T-helper 1 cell treated with Interleukin-12 subunit alpha and Interleukin-12 subunit beta and Interleukin-4 antibody, amounts not matched to agents 30 ng/mL and 1 ng/mL, for 36 hours (primary cell): ENCODE measurements around the gene TCN1. TPM values are rescaled to one million over a fixed set of nuclear protein-coding genes. Genes with fewer than 3 reads are reported as not detected.
"Not testable (repeated sequence)": the region's sequence is repeated elsewhere in the genome, so short reads cannot be mapped to it uniquely, and the experiment has no call there.

Experiments used
- intact Hi-C: fragments of 100-400 bp; cut with micrococcal nuclease; formaldehyde crosslinking; loops from one replicate; pipeline ENCODE4 v1.15.1; 2024
- total RNA-seq: library from RNA; stranded (reverse); gene quantifications from 2 replicates; pipeline ENCODE4 v1.2.3, GENCODE V29; 2022

The TCN1 gene
- total RNA-seq, 1 donor from 2014 or later = not detected

DNA sequence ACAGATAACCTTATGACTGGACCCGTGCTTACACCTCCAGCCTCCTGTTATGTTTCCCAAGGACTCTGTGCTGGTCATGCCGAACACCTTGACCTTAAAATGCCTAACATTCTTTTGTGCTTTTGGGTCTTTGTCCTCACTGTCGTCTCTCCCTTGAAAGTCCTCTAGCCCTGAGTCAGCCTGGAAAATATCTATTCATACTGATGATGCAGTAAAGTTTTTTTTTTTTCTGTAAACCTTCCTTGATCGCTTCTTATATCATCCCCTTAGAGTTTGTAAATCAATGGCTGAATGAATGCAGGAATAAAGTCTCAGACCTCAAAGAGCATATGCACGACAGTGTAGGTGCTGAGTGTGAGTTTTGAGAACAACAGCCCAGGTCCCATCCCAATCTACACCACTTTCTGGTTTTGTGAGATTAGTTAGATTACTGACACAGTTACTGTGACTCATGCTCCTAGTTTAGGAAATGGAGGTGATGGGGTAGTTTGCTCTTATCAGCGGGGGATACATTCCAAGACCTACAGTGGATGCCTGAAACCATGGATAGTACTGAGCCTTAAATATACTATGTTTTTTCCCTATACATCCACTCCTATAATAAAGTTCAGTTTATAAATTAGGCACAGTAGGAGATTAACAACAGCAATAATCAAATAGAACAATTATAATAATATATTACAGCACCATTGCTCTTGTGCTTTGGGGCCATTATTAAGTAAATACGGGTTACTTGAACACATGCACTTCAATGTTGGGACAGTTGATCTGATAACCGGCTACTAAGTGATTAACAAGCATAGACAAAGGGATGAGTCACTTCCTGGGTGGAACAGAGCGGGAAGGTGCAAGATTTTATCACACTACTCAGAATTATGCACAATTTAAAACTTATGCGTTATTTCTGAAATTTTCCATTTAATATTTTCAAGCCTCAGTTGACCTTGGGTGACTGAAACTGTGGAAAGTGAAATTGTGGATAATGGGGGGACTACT lies 8.6 kb downstream of the TCN1 start:
- intact Hi-C loops = no loop called here

DNA sequence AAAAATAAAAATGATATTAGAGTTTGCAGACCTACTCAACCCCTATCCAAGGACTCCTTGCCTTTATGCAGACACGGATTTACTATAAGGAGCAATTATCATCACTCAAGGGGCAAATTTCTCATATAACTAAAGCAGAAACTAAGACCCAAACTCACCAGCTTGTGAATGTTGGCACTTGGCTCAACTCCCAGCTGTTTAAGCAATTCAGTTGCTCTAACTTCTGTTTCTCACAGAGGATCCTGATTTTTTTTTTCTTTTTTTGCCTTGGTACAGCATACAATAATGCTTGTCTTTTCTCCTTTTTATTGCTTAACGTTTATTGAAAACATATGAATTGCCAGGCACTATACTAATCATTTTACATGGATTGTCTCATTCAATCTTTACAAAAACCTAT lies 11.4 kb downstream of the TCN1 start:
- intact Hi-C loops = no loop called here

DNA sequence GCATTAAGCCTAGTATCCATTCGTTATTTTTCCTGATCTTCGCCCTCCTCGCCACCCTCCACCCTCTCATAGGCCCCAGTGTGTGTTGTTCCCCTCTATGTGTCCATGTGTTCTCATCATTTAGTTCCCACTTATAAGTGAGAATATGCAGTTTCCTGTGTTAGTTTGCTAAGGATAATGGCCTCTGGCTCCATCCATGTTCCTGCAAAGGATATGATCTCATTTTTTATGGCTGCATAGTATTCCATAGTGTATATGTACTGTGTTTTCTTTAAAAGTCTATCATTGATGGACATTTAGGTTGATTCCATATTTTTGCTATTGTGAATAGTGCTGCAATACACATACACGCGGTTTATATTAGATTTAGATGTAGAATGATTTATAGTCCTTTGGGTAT lies 14.9 kb downstream of the TCN1 start:
- intact Hi-C loops = not testable (repeated sequence)

DNA sequence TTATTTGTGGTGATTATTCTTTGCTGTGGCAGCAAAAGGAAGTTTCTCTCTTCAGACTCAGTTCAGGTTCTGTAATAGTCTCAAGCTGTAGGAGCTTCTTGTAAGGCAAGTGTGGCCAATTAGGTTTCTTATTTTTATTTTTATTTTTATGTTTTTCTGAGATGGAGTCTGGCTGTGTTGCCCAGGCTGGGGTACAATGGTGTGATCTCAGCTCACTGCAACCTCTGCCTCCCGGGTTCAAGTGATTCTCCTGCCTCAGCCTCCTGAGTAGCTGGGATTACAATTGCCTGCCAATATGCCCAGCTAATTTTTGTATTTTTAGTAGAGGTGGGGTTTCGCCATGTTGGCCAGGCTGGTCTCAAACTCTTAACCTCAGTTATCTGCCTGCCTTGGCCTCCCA lies 16.7 kb downstream of the TCN1 start:
- intact Hi-C loops = not testable (repeated sequence)

DNA sequence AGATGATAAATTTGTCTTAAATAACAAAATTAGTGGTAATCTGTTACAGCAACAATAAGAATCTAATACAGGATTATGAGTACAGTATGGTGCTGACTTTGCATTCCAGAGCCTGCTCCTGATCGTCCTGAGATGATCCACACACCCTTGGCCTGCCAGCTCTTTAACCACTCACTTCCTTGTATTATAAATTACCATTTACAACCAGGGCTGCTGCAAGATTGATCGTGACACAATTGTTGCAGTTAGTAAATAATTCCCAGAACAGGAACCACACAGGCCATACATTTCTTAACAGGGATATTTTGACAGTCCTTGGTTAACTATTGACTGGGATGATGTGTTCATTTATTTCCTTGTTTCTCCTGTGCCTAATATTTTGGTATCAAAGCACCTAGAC lies 17.2 kb downstream of the TCN1 start:
- intact Hi-C loops = no loop called here

DNA sequence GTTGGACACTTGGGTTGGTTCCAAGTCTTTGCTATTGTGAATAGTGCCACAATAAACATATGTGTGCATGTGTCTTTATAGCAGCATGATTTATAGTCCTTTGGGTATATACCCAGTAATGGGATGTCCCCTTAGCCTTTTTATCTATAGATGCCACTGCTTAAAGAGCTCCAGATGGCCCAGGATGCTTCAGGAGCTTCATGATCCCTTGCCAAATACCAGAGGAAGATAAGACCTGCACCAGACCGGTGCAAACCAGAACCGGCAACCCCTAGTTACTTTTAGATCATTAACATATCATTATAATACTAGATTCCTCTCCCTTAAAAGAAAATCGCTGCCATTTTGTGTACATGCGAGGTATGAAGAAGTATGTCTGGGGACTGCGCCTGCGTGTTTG lies 17.8 kb downstream of the TCN1 start:
- intact Hi-C loops = not testable (repeated sequence)

DNA sequence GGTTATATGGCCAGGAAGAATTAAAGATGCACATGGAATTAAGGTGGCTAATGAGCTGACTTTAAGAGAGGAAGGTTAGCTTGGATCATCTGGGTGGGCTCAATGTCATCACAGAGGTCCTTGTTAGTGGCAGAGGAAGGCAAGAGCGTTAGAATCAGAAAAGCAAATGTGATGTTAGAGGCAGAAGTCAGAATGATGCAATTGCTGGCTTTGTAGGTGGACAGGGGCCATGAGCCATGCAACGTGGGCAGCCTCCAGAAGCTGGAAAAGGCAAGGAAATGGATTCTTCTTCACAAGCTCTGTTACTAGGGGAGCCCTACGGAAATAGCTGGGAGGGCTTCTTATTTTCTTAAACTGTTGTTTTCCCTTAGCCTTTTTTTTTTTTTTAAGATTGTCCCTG lies 18.7 kb downstream of the TCN1 start:
- intact Hi-C loops = no loop called here

DNA sequence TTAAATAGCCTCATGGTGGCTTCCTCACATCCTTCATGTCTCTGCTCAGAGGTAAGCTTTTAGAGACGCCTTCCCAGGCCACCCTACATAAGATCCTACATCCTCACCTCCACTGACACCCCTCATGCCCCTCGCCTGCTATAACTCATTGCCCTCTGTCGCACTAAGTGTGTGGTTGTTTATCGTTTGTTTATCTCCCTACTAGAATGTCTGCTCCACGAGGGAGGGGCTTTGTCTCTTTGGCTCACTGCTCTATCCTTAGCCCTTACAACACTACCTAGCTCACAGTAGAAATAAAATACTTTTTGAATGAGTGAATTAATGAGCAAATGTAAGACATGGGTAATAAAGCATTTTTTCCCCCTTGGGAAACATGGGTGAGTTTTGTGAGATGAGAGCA lies 19.7 kb downstream of the TCN1 start:
- intact Hi-C loops = no loop called here

DNA sequence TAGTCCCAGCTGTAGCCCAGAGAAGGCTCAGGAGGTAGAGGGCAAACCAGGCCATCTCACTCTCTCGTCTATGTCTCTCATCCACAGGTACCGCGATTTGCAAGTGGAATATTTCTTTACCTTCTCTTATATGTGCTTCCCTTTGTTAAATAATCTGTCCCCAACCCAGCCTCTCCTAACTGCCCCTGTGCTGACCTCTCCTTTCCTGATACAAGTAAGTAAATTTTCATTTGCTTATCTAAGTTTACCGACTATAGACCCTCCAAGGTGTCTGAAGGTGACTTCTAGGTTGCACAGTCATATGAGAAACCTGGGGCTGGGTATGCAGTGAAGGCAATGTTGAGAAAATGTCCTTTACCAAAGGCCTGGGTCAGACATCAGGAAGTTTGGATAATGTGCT lies 20.9 kb downstream of the TCN1 start, which contains the start of gene CBLIF:
Gene CBLIF, minus strand, starts transcription at position 101 of the 400 bp plus-strand sequence. Its CDS starts 46 bp downstream, at position 55.
- intact Hi-C loops = no loop called here

DNA sequence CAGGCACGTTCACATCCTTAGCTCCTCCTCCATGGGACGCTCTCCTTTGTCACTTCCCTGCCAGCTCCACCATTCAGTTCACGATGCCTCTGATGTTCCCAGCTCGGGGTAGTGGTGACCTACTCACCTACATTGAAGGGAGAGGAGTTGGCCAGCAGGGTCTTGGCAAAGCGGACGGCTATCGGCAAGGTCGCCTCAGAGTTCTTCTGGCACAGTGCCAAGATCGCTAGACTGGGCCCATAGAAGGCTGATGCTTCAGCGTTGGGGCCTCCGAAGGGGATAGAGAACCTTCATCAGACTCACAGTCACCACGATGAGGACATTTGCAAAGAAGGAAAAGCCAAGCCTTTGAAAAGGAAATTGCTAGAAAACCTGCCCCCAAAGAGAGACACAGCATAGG lies 24.0 kb downstream of the TCN1 start:
- intact Hi-C loops = no loop called here

DNA sequence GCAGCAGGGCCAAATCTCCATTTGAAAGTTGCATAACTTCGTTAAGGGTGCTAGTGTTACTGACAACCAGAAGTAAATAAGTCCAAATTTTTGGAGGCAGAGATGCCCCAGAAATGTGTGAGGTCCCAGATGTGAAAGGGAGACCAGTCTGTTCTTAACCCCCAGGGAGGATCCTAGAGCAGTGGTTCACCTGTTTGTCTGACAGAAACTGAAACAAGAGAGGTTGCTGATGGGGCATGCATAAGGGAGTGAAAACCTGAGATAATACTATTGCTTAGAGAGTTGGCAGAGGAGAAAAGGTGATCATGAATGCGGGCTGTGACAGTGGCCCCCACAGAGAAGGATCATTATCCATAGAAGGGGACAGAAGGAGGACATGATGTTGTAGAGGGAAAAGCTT lies 24.8 kb downstream of the TCN1 start:
- intact Hi-C loops = no loop called here

DNA sequence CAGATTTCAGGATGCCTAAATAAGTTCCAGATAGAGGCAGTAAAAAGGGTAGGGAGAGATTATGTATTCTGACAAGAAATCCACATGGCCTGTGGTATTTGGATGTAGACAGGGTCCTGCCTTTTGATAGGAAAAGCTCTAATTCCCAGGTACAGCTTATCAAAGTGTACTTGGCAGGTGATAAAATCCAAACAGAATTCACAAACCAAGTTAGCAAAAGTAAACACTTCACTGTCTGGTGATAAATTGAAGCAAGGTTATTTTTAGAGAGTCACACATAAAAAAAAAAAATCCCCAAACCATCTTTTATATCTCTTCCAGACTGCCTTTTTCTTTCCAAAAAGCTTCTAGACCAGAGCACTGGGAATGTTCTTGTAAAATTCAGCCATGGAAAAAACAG lies 26.7 kb downstream of the TCN1 start:
- intact Hi-C loops = no loop called here

DNA sequence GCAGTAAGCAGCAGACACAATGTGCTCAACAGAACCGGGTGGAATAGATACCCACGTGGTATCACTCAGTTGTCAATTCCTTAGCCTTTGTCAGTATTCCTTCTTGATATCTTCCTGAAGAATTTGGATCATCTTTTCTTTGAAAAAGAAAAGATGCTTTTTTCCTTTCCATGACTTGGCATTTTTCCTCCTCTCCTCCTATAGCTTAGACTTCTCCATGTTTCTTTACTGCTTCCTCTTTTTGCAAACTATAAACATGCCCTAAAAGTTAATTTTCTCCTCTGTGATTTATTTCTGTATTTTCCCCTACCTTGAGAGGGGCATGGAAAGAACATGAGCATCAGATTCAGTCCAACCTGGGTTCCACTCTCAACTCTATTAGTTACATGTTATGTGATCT lies 32.7 kb downstream of the TCN1 start:
- intact Hi-C loops = no loop called here

DNA sequence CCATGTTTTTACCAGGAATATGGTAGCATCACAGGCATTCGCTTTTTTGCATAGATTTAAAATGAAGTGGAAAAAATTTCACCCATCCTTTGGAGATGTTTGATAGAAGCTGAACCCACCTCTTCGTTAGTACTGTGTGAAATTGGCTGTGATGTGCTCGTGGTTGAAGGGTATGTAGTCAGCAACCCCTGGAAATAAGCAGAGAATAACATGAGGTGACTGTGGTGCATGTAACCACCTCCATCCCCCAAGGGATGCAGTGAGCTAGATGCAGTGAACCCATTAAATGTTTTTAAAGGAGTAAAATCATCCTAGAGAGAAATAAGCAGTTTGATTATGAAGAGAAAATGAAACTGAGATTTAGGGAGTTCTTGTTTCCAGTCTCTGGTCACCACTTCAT lies 36.9 kb downstream of the TCN1 start:
- intact Hi-C loops = no loop called here

DNA sequence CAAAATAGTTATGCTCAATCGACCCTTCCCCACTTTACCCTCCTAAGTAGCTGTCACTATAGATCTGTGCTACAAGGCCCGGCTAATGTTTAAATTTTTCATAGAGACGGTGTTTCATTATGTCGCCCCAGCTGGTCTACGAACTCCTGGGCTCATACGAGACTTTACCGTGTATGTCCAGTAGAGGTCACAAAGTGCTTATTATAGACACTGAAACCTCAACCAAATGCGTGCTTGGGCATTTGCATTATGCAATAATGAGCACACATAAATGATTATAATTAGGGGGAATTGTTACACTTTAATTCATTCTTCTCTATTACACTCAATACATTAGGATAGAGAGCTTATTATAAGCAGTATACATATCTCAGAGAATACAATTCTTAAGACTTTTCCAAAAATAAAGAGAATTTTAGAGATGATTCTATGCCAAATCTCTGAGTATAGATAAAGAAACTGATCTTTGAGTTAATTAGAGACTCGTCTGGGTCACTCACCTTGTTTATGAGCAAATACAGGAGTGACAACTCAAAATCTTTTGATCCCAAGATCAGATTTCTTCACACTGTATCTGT lies 43.2 kb downstream of the TCN1 start:
- intact Hi-C loops = loop anchor here (1.0 kb wide), 4 partner anchors 96 to 442 kb away; no protein-coding TSS in a partner anchor

DNA sequence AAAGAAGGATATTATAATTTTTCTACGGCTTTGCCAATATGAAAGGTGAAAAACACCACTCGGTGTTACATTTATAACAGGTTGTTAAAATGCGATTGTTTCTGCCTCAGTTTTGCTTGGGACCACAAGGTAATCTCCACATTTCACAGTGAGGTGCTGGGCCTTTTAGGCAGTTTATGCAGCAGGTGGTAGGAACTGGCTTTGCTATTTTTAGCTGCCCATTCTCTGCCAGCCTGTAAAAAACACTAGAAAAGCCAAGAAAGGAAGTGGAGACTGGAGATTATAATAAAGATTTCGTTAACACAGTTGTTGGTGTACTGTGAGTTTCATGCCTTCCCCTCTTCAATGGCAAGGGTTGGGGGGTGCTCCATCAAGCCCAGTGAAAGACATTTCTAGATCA lies 47.7 kb downstream of the TCN1 start:
- intact Hi-C loops = no loop called here

DNA sequence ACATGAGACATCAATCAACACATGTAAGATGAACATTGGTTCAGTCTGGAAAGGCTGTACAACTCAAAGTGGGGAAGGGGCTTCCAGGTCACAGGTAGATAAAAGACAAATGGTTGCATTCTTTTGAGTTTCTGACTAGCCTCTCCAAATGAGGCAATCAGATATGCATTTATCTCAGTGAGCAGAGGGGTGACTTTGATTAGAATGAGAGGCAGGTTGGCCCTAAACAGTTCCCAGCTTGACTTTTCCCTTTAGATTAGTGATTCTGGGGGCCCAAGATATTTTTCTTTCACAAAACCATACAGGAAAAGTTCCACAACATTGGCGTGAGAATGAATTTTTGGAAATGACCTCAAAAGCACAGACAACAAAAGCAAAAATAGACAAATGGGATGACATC lies 49.9 kb downstream of the TCN1 start:
- intact Hi-C loops = not testable (repeated sequence)

DNA sequence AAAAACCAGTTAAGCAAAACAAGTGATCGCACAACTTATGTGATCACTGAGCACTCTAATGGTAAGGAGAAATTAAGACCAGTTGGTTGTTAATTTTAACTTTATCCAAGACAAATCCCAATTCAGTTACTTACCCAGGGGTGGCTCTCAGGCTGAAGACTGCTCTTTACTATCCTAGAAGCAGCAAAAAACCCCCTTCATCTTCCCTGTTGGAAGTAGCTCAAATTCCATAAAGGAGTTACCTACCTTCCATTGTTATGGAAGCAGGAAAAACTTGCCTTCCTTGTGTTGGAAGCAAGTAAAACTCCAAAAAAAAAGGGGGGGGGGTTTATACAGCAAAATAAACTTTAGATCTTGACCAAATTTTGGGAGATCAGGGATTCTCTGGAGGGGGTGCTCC lies 50.5 kb downstream of the TCN1 start:
- intact Hi-C loops = no loop called here

DNA sequence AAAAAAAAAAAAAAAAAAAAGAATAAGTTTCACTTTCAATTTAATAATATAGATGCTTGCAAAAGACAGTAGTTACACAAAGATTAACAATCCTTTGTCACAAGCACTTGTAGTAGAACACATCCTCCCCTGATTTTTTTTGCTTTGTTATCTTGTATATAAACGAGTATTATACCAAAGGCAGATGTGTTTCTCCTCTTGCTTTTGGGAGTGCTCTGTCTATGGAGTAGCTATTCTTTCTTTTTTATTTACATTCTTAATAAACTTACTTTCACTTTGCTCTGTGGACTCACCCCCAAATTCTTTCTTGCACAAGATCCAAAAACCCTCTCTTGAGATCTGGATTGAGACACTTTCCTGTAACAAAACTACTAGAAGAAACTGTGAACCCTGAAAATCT lies 52.3 kb downstream of the TCN1 start:
- intact Hi-C loops = loop anchor here (5.0 kb wide), 3 partner anchors 642 to 1237 kb away; partner anchors contain the start of genes DTX4, FAM111A, LPXN and ZFP91

DNA sequence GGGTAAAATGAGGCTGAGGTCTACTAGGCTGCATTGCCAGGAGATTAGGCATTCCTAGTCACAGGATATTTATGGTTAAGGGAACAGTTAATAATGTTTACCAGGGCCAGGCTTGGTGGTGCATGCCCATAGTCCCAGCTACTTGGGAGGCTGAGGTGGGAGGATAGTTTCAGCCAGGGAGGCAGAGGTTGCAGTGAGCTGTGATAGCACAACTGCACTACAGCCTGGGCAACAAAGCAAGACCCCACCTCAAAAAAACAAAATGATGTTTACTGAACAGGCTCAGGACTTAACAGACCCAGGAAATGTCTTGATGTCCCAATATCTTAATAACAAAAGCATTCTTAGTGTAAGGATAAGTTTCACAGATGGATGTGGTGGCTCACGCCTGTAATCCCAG lies 52.9 kb downstream of the TCN1 start:
- intact Hi-C loops = loop anchor here (5.0 kb wide), 3 partner anchors 641 to 1236 kb away; partner anchors contain the start of genes DTX4, FAM111A, LPXN and ZFP91

DNA sequence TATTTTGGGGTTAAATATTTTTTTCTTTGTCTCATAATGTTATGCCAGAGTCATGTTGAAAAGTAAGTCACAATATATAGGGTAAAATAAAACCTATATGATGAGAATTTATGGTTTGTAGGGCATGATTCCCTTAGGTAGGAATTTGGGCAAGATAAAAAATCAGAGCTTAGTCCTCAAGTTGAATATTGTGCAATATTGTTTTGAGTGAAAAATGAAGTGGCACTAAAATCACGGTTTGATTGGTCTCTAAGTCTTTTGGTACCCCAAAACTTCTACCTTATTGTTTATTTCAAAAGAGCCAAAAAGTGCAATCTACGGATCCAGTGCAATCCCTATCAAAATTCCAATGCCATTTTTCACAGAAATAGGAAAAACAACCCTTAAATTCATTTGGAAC lies 54.1 kb downstream of the TCN1 start:
- intact Hi-C loops = loop anchor here (5.0 kb wide), 3 partner anchors 640 to 1235 kb away; partner anchors contain the start of genes DTX4, FAM111A, LPXN and ZFP91

DNA sequence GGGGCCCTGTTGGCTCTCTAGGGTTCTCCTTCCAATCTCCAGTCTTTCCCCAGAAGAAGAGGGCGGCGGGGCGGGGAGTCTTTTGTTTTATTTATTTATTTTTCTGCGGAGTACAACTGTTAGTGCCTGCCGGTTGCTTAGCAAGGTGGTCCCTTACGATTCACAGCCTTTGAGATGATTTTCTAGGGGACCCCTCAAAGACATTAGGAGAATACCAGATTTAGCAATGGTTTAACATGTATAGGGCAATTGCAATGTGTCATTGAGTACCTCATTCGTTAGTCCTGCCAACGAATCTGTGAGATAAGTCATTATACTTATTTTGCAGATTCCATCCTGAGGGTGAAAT lies 55.4 kb downstream of the TCN1 start:
- intact Hi-C loops = loop anchor here (1.0 to 5.0 kb wide), 9 partner anchors 9 to 1234 kb away; partner anchors contain the start of genes DTX4, FAM111A, LPXN and PATL1
